A673 (cell line): ENCODE data around the gene GYS1. TPM values are rescaled to one million over a fixed set of nuclear protein-coding genes. Genes with fewer than 3 reads are reported as not detected.

Experiments used
- BruUV-seq: library from RNA; stranded (reverse); fragments of 400-500 nt; replicated peaks from 2 replicates; lab custom pipeline; 2021; lab: Mats Ljungman, UMichigan
- CTCF ChIA-PET: fragments of 300-600 bp; sonication (Branson Sonifier 250); formaldehyde crosslinking; loops from one replicate; lab custom pipeline; 2022; ENCODE audit warnings: antibody characterized with exemption; lab: Charles Lee
- POLR2A ChIA-PET: fragments of 300-600 bp; sonication (Branson Sonifier 250); formaldehyde crosslinking; loops from one replicate; lab custom pipeline; 2022; ENCODE audit warnings: antibody characterized with exemption; ENCODE audit not compliant: low non-redundant PET; lab: Charles Lee
- DNase-seq: peaks from one replicate; pipeline ENCODE4 v3.0.0-alpha.2; 2015; ENCODE audit warnings: low spot score
- H3K27ac ChIP-seq: fragments of 200-600 bp; sonication (generic); 2 replicates; pipeline ENCODE4 v1.5.1; 2016; ENCODE audit warnings: mixed run types, low read depth, mild to moderate bottlenecking, mixed read lengths, antibody characterized with exemption, low read length; ENCODE audit not compliant: poor library complexity, severe bottlenecking
- H3K27me3 ChIP-seq: fragments of 200-600 bp; sonication (generic); replicated peaks from 2 replicates; pipeline ENCODE4 v1.6.1; 2017; ENCODE audit warnings: mixed run types, low read depth, mild to moderate bottlenecking, mixed read lengths, antibody characterized with exemption, low read length; ENCODE audit not compliant: insufficient read depth, poor library complexity
- H3K36me3 ChIP-seq: fragments of 200-600 bp; sonication (generic); 2 replicates; pipeline ENCODE4 v1.6.1; 2016; ENCODE audit warnings: mixed run types, mild to moderate bottlenecking, mixed read lengths, antibody characterized with exemption, low read length; ENCODE audit not compliant: insufficient read depth, poor library complexity, severe bottlenecking
- H3K4me1 ChIP-seq: fragments of 200-600 bp; sonication (generic); 2 replicates; pipeline ENCODE4 v1.6.1; 2017; ENCODE audit warnings: mixed run types, mild to moderate bottlenecking, mixed read lengths, antibody characterized with exemption, low read length; ENCODE audit not compliant: insufficient read depth, poor library complexity, severe bottlenecking
- H3K4me3 ChIP-seq: fragments of 200-600 bp; sonication (generic); 2 replicates; pipeline ENCODE4 v1.5.1; 2016; ENCODE audit warnings: low read depth, mixed run types, mild to moderate bottlenecking, mixed read lengths, low read length; ENCODE audit not compliant: poor library complexity, severe bottlenecking
- H3K9me3 ChIP-seq: fragments of 200-600 bp; sonication (generic); 2 replicates; pipeline ENCODE4 v1.6.1; 2016; ENCODE audit warnings: mixed run types, low read depth, mild to moderate bottlenecking, mixed read lengths, antibody characterized with exemption, low read length; ENCODE audit not compliant: poor library complexity, severe bottlenecking
- CTCF ChIP-seq: fragments of 300-800, 200-600 bp; sonication (generic); conservative IDR thresholded peaks from 2 replicates; pipeline ENCODE4 v1.5.1; 2017; ENCODE audit warnings: low read depth, mild to moderate bottlenecking, antibody characterized with exemption, low read length, moderate library complexity, mixed read lengths
- EZH2 ChIP-seq: fragments of 200-600 bp; sonication (generic); IDR thresholded peaks from 2 replicates; pipeline ENCODE4 v1.6.1; 2017; ENCODE audit warnings: borderline replicate concordance, low read depth, mild to moderate bottlenecking, mixed read lengths, antibody characterized with exemption, low read length; ENCODE audit not compliant: poor library complexity, severe bottlenecking
- intact Hi-C: fragments of 100-400 bp; cut with micrococcal nuclease; formaldehyde crosslinking; loops from one replicate; pipeline ENCODE4 v1.10.0; 2022; ENCODE audit not compliant: unreplicated experiment
- total RNA-seq: library from RNA; stranded (reverse); gene quantifications from 2 replicates; pipeline ENCODE4 v1.2.3, GENCODE V29; 2021

Gene GYS1
- total RNA-seq, 1 experiment from 2014 or later = 57.0 TPM

GRCh38 chr19:49010453-49010852 lies 17.3 kb upstream of the GYS1 start:
- Histone ChIP-seq H3K27ac (no peak overlapping the region), H3K9me3 (no peaks in the 10 kb centered on the region), H3K36me3 (peaks cover 44% of the 10 kb centered on the region), H3K4me3 (no peak overlapping the region), H3K4me1 (no peaks in the 10 kb centered on the region), H3K27me3 (no peaks in the 10 kb centered on the region)
- ChIA-PET CTCF (no interaction called here), POLR2A (no interaction called here)
- TF ChIP-seq EZH2 (no peak), CTCF (no peak)
- no peak for DNase-seq
- intact Hi-C loops = no loop called here
- no TSS peak for BruUV-seq

DNA sequence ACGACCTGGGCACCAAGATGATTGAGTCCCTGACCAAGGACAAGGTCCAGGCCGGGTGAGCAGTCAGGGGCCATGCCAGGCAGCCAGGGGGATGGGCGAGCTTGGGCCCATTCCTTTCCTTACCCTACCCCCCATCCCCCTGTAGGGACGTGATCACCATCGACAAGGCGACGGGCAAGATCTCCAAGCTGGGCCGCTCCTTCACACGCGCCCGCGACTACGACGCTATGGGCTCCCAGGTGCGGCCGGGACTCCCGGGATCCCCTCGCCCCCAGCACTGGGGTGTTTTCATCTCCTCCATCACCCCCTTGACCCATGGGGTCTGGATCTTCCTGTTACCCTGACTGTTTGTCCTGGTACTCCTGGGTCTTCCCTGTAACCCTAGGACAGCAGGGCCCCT lies 16.7 kb upstream of the GYS1 start:
- no TSS peak for BruUV-seq
- no peak for TF ChIP-seq CTCF
- TF ChIP-seq EZH2 = no peak
- POLR2A ChIA-PET = interaction anchor here (0.7 kb wide), 1 partner anchor 32 kb away, joined by 9 read pairs; no protein-coding TSS in a partner anchor
- no peak for DNase-seq
- CTCF ChIA-PET = no interaction called here
- H3K4me3 ChIP-seq = no peak overlapping the region
- H3K27ac ChIP-seq = no peak overlapping the region
- intact Hi-C loops = no loop called here
- no peaks in the 10 kb centered on the region for H3K9me3 ChIP-seq
- no peaks in the 10 kb centered on the region for H3K27me3 ChIP-seq
- H3K4me1 ChIP-seq = no peaks in the 10 kb centered on the region
- H3K36me3 ChIP-seq = peaks cover 48% of the 10 kb centered on the region

- H3K27ac ChIP-seq = no peak overlapping the region
- H3K27me3 ChIP-seq = no peaks in the 10 kb centered on the region
- no peak overlapping the region for H3K4me3 ChIP-seq
- DNase-seq = no peak
- POLR2A ChIA-PET = no interaction called here
- CTCF ChIA-PET = no interaction called here
- intact Hi-C loops = no loop called here
- H3K9me3 ChIP-seq = no peaks in the 10 kb centered on the region
- H3K36me3 ChIP-seq = peaks cover 72% of the 10 kb centered on the region
- H3K4me1 ChIP-seq = no peaks in the 10 kb centered on the region
- no TSS peak for BruUV-seq
- no peak for TF ChIP-seq EZH2
- TF ChIP-seq CTCF = no peak
Measured at GRCh38 chr19:49006905-49007304, 13.8 kb upstream of the GYS1 start.
